GM12874 (cell line): Measurements from ENCODE around the gene EEF1A1.

Source experiments
- TF ChIP-seq, protein P1 (sequence below): IDR thresholded peaks from 2 replicates; pipeline ENCODE4 v1.5.1; 2011; ENCODE audit warnings: low read depth, mild to moderate bottlenecking, control low read depth, low read length, moderate library complexity; ENCODE audit not compliant: insufficient read depth

Gene EEF1A1

GRCh38 chr6:73560853-73561407 lies 40.1 kb upstream of the EEF1A1 start:
- TF ChIP-seq, protein P1, sequence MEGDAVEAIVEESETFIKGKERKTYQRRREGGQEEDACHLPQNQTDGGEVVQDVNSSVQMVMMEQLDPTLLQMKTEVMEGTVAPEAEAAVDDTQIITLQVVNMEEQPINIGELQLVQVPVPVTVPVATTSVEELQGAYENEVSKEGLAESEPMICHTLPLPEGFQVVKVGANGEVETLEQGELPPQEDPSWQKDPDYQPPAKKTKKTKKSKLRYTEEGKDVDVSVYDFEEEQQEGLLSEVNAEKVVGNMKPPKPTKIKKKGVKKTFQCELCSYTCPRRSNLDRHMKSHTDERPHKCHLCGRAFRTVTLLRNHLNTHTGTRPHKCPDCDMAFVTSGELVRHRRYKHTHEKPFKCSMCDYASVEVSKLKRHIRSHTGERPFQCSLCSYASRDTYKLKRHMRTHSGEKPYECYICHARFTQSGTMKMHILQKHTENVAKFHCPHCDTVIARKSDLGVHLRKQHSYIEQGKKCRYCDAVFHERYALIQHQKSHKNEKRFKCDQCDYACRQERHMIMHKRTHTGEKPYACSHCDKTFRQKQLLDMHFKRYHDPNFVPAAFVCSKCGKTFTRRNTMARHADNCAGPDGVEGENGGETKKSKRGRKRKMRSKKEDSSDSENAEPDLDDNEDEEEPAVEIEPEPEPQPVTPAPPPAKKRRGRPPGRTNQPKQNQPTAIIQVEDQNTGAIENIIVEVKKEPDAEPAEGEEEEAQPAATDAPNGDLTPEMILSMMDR: no peak

GRCh38 chr6:73560182-73560732 lies 39.4 kb upstream of the EEF1A1 start:
- TF ChIP-seq, protein P1: no peak

- TF ChIP-seq, protein P1: no peak
Observed at GRCh38 chr6:73558624-73559398, 38.0 kb upstream of the EEF1A1 start.

GRCh38 chr6:73556836-73557235 lies 36.0 kb upstream of the EEF1A1 start:
- TF ChIP-seq, protein P1: no peak

GRCh38 chr6:73548458-73549446 lies 27.9 kb upstream of the EEF1A1 start:
- TF ChIP-seq, protein P1: no peak

DNA sequence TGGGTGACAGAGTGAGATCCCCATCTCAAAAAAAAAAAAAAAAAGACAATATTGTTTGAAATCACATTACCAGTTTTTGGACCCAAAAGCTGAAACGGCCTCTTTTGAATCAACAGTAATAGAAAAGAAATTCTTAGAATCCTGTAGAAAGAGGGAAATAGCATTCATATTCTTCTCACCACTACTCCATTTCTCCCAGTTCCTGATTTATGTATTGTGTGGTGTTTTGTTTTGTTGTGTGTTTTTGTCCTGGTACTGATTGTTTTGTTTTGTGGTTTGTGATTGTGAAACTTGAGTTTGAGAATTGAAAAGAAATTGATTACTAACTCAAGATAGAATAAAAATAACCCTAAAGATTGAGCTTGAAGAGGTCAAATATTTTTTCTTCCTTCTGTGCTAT lies 26.2 kb upstream of the EEF1A1 start:
- TF ChIP-seq, protein P1: no peak

GRCh38 chr6:73542891-73543290 lies 22.1 kb upstream of the EEF1A1 start:
- TF ChIP-seq, protein P1: no peak
